AG04449 (cell line): ENCODE data around the gene PAX5.

Source experiments
- CTCF ChIA-PET: fragments of 350-600 bp; formaldehyde crosslinking; extraction: SDS; loops from one replicate; lab custom pipeline; 2021; ENCODE audit warnings: antibody characterized with exemption; lab: Yijun Ruan, JAX
- POLR2A ChIA-PET: fragments of 400-600, 350-600 bp; formaldehyde crosslinking; extraction: SDS; loops from one replicate; lab custom pipeline; 2020; ENCODE audit warnings: antibody characterized with exemption, inconsistent platforms; lab: Yijun Ruan, JAX
- DNase-seq: peaks from one replicate; pipeline ENCODE4 v3.0.0-alpha.2; 2010; ENCODE audit warnings: low read depth, low spot score
- H3K4me3 ChIP-seq: 2 replicates; pipeline ENCODE4 v1.5.1; 2011; ENCODE audit warnings: low read depth, mild to moderate bottlenecking, control low read depth, low read length
- TF ChIP-seq, protein P1 (sequence below): IDR thresholded peaks from one replicate; pipeline ENCODE4 v1.5.1; 2011; ENCODE audit warnings: mild to moderate bottlenecking, moderate library complexity, low read length, control low read depth, inconsistent platforms; ENCODE audit not compliant: insufficient read depth; ENCODE audit errors: missing control alignments

The PAX5 gene

DNA sequence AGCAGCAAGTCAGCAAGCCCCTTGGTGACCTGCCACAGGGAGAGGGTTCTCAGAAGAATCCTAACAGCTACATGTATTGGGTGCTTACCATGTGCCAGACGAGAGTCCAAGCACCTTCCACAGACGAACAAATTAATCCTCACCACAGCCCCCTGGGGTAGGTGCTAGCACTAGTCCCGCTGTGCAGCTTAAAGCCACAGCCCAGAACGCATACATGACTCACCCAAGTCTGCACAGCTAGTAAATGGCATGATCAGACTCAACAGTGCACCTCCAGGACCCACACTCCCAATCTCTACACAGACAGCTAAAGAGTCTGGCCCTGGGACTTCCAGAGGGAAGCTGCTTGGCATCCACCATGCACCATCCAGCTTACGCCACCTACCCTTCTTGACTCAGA, 111.5 kb downstream of the PAX5 start:
- TF ChIP-seq, protein P1, sequence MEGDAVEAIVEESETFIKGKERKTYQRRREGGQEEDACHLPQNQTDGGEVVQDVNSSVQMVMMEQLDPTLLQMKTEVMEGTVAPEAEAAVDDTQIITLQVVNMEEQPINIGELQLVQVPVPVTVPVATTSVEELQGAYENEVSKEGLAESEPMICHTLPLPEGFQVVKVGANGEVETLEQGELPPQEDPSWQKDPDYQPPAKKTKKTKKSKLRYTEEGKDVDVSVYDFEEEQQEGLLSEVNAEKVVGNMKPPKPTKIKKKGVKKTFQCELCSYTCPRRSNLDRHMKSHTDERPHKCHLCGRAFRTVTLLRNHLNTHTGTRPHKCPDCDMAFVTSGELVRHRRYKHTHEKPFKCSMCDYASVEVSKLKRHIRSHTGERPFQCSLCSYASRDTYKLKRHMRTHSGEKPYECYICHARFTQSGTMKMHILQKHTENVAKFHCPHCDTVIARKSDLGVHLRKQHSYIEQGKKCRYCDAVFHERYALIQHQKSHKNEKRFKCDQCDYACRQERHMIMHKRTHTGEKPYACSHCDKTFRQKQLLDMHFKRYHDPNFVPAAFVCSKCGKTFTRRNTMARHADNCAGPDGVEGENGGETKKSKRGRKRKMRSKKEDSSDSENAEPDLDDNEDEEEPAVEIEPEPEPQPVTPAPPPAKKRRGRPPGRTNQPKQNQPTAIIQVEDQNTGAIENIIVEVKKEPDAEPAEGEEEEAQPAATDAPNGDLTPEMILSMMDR: no peak
- no peak overlapping the region for H3K4me3 ChIP-seq
- CTCF ChIA-PET: interaction anchor here (0.6 to 0.8 kb wide), 2 partner anchors 9 to 49 kb away, joined by 3 read pairs; no protein-coding TSS in a partner anchor
- no peak for DNase-seq
- POLR2A ChIA-PET: no interaction called here

DNA sequence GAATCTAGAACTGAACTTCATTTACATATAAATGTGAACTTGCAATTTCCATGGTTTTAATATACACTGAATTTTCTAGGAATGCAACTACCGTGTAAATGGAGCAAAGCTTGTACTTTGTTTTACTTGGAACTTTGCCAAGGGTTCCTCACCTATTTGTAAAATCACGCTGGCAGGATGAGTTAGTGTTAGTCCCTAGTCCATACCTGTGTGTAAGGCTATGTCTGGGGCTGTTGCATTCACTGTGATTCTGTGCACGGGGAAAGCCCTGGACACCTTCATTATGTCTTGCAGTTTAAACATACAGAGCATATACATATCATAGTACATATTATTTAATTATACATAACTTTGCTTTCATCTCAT, 119.9 kb downstream of the PAX5 start:
- DNase-seq: no peak
- ChIA-PET CTCF (interaction anchor here (1.1 to 1.5 kb wide), 2 partner anchors 8 to 41 kb away, joined by 3 to 4 read pairs; no protein-coding TSS in a partner anchor), POLR2A (interaction anchor here (0.6 kb wide), 1 partner anchor 37 kb away, joined by 3 read pairs; no protein-coding TSS in a partner anchor)
- no peak overlapping the region for H3K4me3 ChIP-seq
- TF ChIP-seq, protein P1: no peak

DNA sequence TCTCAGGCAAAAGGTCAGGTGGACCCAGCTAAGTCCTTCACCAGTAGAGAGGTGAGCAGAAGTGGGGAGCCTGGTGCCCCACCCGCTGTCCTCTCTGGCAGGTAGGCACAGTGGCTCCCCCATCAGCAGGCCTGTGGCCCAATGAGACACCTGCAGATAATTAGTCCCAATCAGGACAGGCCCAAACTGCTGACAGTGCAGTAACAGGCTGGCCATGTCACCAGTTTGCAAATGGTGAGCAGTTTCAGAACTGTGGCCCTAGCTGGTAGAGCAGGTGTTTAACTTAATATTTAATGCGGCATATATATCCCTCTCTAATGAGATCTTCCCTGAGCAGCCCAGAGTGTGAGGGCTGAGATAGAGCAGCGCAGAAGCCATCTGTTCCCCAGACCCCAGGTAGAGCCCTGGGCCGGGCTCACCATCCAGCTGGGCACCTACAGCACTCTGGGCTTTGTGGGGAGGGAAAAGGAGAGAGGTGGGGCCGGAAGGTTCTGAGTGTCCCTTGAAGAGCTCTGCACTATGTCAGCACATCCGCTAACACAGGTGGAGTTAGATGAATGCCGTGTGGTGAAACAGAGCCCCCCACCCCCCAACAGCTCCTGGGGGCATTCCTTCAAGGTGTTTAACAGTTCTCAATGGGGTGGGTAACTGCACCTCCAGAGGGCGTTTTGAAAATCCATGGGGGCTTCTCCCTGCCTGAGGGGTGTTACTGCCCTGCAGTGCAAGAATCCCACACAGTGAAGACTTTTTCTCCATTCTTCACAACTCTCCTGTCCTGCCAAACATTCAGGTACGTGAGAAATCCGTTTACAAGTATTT, 120.5 kb downstream of the PAX5 start:
- CTCF ChIA-PET: interaction anchor here (1.1 kb wide), 1 partner anchor 9 kb away, joined by 3 read pairs; no protein-coding TSS in a partner anchor
- TF ChIP-seq, protein P1: no peak
- no peak for DNase-seq
- H3K4me3 ChIP-seq: no peak overlapping the region
- POLR2A ChIA-PET: interaction anchor here (0.6 kb wide), 1 partner anchor 38 kb away, joined by 3 read pairs; no protein-coding TSS in a partner anchor

DNA sequence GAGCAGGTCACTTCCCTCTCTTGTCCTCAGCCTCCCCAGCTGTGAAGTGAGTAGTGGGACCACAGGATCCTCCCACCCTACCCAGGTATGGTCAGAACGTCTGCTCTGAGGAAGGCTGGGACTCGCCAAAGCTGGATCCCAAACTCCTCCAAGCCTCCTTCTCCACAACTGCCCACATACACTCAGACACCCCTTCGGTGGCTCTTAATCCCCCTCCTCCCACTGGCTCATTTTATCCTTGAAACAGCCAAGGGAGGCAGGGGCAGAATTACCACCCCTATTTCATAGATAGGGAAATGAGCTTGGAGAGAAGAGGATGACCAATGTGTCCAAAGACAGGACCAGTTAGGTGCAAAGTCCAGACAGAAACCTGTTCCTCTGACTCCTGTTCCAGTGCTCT, 121.4 kb downstream of the PAX5 start:
- ChIA-PET CTCF (no interaction called here), POLR2A (no interaction called here)
- DNase-seq: no peak
- TF ChIP-seq, protein P1: no peak
- H3K4me3 ChIP-seq: no peak overlapping the region

DNA sequence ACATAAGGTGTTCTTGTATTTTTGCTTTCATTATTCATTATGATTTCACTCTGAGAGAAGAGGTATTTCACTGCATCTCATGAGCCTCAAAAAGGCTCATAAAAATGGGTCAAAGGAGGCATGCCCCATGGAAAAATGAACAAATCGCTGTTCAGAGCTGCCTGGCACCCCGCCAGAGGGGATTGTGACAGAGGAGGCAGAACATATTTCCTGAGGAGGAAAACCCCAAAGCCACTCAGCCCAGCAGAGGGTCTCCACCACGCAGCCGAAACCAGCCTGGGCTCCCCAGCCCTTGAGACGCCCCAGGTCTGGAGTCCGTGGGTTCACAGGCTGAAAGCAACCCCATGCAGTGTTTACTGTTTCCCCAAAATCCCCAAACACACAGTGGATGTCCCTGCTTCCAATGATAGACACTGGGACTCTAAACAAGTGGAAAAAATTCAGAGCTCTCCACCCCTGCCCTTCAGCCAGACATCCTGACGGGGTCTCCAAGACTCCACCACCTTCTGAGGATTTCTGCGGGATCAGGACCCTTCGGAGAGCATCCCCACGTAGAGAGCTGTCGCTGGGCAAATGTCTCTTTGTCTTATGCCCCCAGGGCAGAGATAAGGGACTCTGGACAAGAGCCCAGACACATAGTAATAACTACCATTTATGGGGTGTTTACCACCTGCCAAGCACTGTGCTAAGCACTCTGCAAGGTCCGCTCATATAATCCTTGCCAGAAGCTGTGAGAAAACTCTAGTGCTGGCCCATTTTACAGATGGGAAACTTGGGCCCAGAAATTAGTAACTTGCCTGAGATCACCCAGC, 122.3 kb downstream of the PAX5 start:
- TF ChIP-seq, protein P1: no peak
- POLR2A ChIA-PET: no interaction called here
- DNase-seq: no peak
- CTCF ChIA-PET: no interaction called here
- H3K4me3 ChIP-seq: no peak overlapping the region

DNA sequence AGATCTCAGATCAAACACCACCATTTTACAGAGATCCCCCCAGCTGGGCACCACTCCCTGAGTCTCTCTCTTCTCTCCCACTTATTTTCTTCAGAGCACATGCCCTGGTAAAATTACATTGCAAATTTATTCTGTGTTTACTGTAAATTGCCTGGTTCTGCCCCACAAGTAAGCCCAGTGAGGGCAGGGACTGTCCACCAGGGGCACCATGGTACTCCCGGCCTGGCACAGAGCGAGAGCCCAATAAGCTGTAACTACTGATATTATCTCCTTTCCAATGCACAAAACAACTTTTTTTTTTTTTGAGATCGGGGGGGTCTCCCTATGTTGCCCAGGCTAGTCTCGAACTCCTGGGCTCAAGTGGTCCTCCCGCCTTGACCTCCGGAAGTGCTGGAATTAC, 123.0 kb downstream of the PAX5 start:
- ChIA-PET CTCF (no interaction called here), POLR2A (no interaction called here)
- no peak overlapping the region for H3K4me3 ChIP-seq
- TF ChIP-seq, protein P1: no peak
- no peak for DNase-seq
